WTC11 (cell line): ENCODE data around the gene CPXM2. TPM values are rescaled to one million over a fixed set of nuclear protein-coding genes. Genes with fewer than 3 reads are reported as not detected.

ENCODE experiments used
- ATAC-seq: fragments of 200-7000 bp; cut with Tn5 transposase; 2 replicates; pipeline ENCODE4 v1.10.0; 2021; ENCODE audit warnings: mild to moderate bottlenecking, moderate library complexity
- CTCF ChIA-PET: fragments of 300-600 bp; sonication (Branson Sonifier 250); formaldehyde crosslinking; loops from one replicate; lab custom pipeline; 2021; ENCODE audit warnings: antibody characterized with exemption; lab: Charles Lee
- POLR2A ChIA-PET: fragments of 350-600 bp; sonication (Branson Sonifier 250); formaldehyde crosslinking; loops from one replicate; lab custom pipeline; 2021; ENCODE audit warnings: antibody characterized with exemption; lab: Charles Lee
- DNase-seq: peaks from one replicate; pipeline ENCODE4 v3.0.0; 2021; ENCODE audit warnings: low spot score
- H3K27ac Mint-ChIP-seq: 2 replicates; pipeline ENCODE4 v1.8.0; 2021; ENCODE audit warnings: mixed read lengths
- H3K27me3 Mint-ChIP-seq: 2 replicates; pipeline ENCODE4 v1.8.0; 2021; ENCODE audit warnings: low read depth, mild to moderate bottlenecking, moderate library complexity, mixed read lengths
- H3K36me3 Mint-ChIP-seq: 2 replicates; pipeline ENCODE4 v1.8.0; 2021; ENCODE audit warnings: mixed read lengths
- H3K4me1 Mint-ChIP-seq: 2 replicates; pipeline ENCODE4 v1.8.0; 2022; ENCODE audit warnings: mixed read lengths
- H3K4me3 Mint-ChIP-seq: 2 replicates; pipeline ENCODE4 v1.8.0; 2021; ENCODE audit warnings: mild to moderate bottlenecking, moderate library complexity, mixed read lengths
- H3K9me3 Mint-ChIP-seq: 2 replicates; pipeline ENCODE4 v1.8.0; 2021; ENCODE audit warnings: mixed read lengths
- ATF1 ChIP-seq: sonication (generic); formaldehyde crosslinking; IDR thresholded peaks from 2 replicates; pipeline ENCODE4 v1.8.1; 2023; ENCODE audit warnings: mild to moderate bottlenecking, moderate library complexity, missing genetic modification reagents
- MYBL2 ChIP-seq: sonication (generic); formaldehyde crosslinking; IDR thresholded peaks from 2 replicates; pipeline ENCODE4 v1.8.1; 2023; ENCODE audit warnings: mild to moderate bottlenecking, moderate library complexity, missing genetic modification reagents
- NFYB ChIP-seq: sonication (generic); formaldehyde crosslinking; conservative IDR thresholded peaks from 2 replicates; pipeline ENCODE4 v1.8.0; 2022; ENCODE audit warnings: low read depth, missing genetic modification reagents
- OVOL2 ChIP-seq: fragments of 250-450 bp; sonication (Bioruptor Pico); IDR thresholded peaks from 2 replicates; pipeline ENCODE4 v1.9.0; 2021; ENCODE audit warnings: mild to moderate bottlenecking, borderline replicate concordance
- RORB ChIP-seq: fragments of 250-450 bp; sonication (Bioruptor Pico); IDR thresholded peaks from 2 replicates; pipeline ENCODE4 v1.9.0; 2021; ENCODE audit warnings: mild to moderate bottlenecking
- ZNF671 ChIP-seq: fragments of 250-450 bp; sonication (Bioruptor Pico); IDR thresholded peaks from 2 replicates; pipeline ENCODE4 v1.8.0; 2021; ENCODE audit warnings: mild to moderate bottlenecking
- total RNA-seq: library from RNA; stranded (reverse); gene quantifications from 3 replicates; pipeline ENCODE4 v1.2.3, GENCODE V29; 2021
- TF ChIP-seq, protein P1 (sequence below): sonication (generic); formaldehyde crosslinking; IDR thresholded peaks from 2 replicates; pipeline ENCODE4 v1.8.1; 2023; ENCODE audit warnings: mild to moderate bottlenecking, missing genetic modification reagents, moderate library complexity
- TF ChIP-seq, protein P2 (sequence below): sonication (generic); formaldehyde crosslinking; IDR thresholded peaks from 2 replicates; pipeline ENCODE4 v1.8.0; 2023; ENCODE audit warnings: mild to moderate bottlenecking, missing genetic modification reagents
- TF ChIP-seq, protein P3 (sequence below): sonication (generic); formaldehyde crosslinking; IDR thresholded peaks from 2 replicates; pipeline ENCODE4 v1.8.1; 2023; ENCODE audit warnings: mild to moderate bottlenecking, missing genetic modification reagents
- TF ChIP-seq, protein P4 (sequence below): sonication (generic); formaldehyde crosslinking; IDR thresholded peaks from 2 replicates; pipeline ENCODE4 v1.8.1; 2022; ENCODE audit warnings: mild to moderate bottlenecking, missing genetic modification reagents, moderate library complexity, borderline replicate concordance
- TF ChIP-seq, protein P5 (sequence below): fragments of 250-450 bp; sonication (Bioruptor Pico); conservative IDR thresholded peaks from 2 replicates; pipeline ENCODE4 v1.9.0; 2021; ENCODE audit warnings: mild to moderate bottlenecking

The CPXM2 gene
- total RNA-seq, 1 experiment from 2014 or later = 3.4 TPM

DNA sequence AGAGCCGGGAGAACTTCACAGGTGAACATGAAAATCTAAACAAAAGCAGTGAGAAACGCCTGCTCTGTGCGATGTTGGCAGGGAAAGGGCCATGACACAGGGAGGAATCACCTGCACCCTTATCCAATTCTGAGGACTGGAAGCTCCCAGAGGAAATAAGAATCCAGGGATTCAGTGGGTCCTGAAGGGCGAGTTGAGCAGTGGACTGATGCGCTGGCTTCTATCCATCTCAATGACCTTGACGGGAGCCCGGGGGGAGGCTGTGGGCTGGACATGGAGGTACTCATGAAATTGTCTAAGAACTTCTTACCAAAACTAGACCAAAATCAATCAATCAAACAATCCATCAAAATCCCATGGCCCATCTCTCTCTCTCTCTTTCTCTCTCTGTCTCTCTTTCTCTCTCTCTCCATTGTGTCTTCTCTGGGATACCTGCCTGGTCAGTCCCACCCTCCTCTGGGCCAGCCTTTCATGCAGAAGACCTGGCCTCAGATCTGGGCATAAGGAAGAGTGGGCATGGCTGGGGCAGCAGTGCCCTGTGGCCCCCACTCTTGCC lies 7.2 kb downstream of the CPXM2 start (continued):
- no peak for TF ChIP-seq ATF1 (CRISPR knock-in tag)

DNA sequence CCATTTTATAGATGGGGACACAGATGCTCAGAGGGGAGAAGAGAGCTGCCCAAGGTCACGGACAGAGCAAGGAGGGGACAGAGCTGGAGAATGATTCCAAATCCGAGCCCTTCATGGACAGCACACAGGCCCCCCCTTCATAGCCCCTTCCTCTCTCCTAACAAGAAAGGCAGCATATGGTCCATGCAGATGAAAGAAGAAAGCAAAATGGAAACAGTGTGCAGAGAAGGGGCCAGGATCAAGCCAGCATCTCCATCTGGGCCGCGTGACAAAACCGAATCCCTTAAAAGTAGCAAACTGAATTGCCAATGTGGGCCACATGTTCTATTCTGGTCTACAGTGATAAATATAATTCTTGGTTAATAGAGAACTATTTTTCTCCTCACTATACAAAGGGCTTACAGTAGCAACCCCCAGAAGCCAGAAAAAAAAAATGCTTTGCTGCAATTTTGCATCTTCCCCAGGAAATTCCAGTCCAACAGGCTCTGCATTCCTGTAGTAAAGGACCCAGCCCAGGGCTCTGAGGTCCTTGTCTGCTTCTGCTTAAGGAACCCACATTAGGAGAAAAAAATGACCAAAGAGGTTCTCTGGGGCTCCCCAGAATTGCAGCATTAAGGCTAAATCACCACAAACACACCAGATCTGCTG lies 7.8 kb downstream of the CPXM2 start:
- 0 out of 2 replicates have a peak, but pooled peaks cover 2% of the 10 kb centered on the region for H3K4me1 Mint-ChIP-seq
- no peak overlapping the region for H3K4me3 Mint-ChIP-seq
- H3K36me3 Mint-ChIP-seq = no peaks in the 10 kb centered on the region
- ChIA-PET POLR2A (no interaction called here), CTCF (no interaction called here)
- no peaks in the 10 kb centered on the region for H3K9me3 Mint-ChIP-seq
- no peak for ATAC-seq
- TF ChIP-seq, protein P1, sequence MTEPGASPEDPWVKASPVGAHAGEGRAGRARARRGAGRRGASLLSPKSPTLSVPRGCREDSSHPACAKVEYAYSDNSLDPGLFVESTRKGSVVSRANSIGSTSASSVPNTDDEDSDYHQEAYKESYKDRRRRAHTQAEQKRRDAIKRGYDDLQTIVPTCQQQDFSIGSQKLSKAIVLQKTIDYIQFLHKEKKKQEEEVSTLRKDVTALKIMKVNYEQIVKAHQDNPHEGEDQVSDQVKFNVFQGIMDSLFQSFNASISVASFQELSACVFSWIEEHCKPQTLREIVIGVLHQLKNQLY = no peak
- TF ChIP-seq MYBL2 (CRISPR knock-in tag) (no peak), RORB (CRISPR knock-in tag) (no peak)
- TF ChIP-seq, protein P2, sequence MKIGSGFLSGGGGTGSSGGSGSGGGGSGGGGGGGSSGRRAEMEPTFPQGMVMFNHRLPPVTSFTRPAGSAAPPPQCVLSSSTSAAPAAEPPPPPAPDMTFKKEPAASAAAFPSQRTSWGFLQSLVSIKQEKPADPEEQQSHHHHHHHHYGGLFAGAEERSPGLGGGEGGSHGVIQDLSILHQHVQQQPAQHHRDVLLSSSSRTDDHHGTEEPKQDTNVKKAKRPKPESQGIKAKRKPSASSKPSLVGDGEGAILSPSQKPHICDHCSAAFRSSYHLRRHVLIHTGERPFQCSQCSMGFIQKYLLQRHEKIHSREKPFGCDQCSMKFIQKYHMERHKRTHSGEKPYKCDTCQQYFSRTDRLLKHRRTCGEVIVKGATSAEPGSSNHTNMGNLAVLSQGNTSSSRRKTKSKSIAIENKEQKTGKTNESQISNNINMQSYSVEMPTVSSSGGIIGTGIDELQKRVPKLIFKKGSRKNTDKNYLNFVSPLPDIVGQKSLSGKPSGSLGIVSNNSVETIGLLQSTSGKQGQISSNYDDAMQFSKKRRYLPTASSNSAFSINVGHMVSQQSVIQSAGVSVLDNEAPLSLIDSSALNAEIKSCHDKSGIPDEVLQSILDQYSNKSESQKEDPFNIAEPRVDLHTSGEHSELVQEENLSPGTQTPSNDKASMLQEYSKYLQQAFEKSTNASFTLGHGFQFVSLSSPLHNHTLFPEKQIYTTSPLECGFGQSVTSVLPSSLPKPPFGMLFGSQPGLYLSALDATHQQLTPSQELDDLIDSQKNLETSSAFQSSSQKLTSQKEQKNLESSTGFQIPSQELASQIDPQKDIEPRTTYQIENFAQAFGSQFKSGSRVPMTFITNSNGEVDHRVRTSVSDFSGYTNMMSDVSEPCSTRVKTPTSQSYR (CRISPR knock-in tag) = no peak
- H3K27me3 Mint-ChIP-seq = no peaks in the 10 kb centered on the region
- H3K27ac Mint-ChIP-seq = no peak overlapping the region
- no peak for DNase-seq

DNA sequence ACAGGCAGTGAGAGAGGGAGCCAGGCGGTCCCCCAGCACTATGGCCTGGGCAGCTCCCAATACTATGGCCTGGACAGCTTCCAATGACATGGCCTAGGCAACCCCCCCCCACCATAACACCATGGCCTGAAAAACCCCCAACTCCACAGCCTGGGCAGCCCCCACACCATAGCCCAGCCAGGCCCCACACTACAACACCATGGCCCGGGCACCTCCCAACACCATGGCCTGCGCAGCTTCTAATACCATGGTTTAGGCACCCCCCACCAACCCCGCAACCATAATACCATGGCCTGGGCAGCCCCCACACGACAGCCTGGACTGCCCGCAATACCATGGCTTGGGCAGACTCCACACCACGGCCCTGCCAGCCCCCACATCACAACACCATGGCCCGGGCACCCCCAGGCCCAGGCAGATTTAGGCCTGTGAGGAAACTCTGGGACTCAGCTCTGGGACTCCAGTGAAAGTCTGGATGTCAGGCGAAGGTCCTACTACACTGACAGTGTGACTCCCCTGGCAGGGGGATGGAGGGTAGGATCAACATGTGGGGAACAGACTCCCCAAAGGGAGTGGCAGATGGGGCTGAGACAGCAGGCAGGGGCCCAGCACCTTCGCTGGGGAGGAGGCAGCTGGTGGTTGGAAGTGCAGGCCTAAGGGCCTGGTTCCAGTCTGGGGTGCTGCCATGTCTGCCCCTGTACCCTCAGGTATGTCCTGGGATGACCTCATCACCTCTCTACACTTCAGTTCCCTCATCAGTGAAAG lies 8.7 kb downstream of the CPXM2 start:
- POLR2A ChIA-PET = interaction anchor here (0.6 kb wide), 1 partner anchor 32 kb away, joined by 3 read pairs; no protein-coding TSS in a partner anchor
- no peaks in the 10 kb centered on the region for H3K27me3 Mint-ChIP-seq
- TF ChIP-seq OVOL2 (CRISPR knock-in tag) = no peak
- TF ChIP-seq, protein P3, sequence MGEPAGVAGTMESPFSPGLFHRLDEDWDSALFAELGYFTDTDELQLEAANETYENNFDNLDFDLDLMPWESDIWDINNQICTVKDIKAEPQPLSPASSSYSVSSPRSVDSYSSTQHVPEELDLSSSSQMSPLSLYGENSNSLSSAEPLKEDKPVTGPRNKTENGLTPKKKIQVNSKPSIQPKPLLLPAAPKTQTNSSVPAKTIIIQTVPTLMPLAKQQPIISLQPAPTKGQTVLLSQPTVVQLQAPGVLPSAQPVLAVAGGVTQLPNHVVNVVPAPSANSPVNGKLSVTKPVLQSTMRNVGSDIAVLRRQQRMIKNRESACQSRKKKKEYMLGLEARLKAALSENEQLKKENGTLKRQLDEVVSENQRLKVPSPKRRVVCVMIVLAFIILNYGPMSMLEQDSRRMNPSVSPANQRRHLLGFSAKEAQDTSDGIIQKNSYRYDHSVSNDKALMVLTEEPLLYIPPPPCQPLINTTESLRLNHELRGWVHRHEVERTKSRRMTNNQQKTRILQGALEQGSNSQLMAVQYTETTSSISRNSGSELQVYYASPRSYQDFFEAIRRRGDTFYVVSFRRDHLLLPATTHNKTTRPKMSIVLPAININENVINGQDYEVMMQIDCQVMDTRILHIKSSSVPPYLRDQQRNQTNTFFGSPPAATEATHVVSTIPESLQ (CRISPR knock-in tag) = no peak
- TF ChIP-seq, protein P4, sequence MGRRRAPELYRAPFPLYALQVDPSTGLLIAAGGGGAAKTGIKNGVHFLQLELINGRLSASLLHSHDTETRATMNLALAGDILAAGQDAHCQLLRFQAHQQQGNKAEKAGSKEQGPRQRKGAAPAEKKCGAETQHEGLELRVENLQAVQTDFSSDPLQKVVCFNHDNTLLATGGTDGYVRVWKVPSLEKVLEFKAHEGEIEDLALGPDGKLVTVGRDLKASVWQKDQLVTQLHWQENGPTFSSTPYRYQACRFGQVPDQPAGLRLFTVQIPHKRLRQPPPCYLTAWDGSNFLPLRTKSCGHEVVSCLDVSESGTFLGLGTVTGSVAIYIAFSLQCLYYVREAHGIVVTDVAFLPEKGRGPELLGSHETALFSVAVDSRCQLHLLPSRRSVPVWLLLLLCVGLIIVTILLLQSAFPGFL = no peak
- TF ChIP-seq ATF1 (CRISPR knock-in tag) = no peak
- TF ChIP-seq ZNF671 (CRISPR knock-in tag) = no peak
- TF ChIP-seq, protein P5, sequence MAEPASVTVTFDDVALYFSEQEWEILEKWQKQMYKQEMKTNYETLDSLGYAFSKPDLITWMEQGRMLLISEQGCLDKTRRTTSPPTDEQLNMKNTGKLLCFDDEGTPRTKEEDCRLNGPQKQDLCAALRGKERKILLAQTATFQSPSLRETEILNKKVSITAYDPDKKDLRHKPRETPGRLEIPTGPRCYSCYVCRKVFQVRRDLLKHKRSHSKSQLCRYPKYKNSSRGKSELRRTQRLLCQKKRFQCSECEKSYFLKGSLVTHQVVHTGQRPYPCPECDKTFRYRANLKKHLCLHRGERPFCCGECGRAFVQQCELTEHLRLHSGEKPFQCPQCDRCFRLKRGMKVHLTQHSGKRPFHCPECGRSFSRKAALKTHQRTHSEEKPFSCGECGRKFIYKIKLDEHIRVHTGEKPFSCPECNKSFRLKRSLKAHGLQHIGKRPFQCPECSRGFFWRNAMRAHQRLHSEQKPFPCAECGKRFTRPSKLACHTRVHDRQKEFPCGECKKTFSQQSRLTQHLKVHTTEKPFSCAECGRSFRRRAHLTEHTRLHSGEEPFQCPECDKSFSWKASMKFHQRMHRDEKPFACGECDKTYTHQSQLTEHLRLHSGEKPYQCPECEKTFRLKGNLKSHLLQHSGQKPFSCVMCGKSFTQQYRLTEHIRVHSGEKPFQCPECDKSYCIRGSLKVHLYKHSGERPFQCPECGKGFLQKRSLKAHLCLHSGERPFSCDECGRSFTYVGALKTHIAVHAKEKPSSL = no peak
- TF ChIP-seq NFYB = no peak
- TF ChIP-seq, all 79 proteins: peak for 0
- Mint-ChIP-seq H3K4me3 (no peak overlapping the region), H3K4me1 (0 out of 2 replicates have a peak, but pooled peaks cover 2% of the 10 kb centered on the region), H3K27ac (no peak overlapping the region), H3K36me3 (peaks cover 1% of the 10 kb centered on the region; the same call in 1 of the 2 replicates), H3K9me3 (peaks cover 1% of the 10 kb centered on the region)
- DNase-seq = no peak
- CTCF ChIA-PET = interaction anchor here (3.0 kb wide), 1 partner anchor 14 kb away, joined by 15 read pairs; no protein-coding TSS in a partner anchor
- no peak for ATAC-seq
